ENCODE measurements around the gene MICAL2.

MICAL2 gene

DNA sequence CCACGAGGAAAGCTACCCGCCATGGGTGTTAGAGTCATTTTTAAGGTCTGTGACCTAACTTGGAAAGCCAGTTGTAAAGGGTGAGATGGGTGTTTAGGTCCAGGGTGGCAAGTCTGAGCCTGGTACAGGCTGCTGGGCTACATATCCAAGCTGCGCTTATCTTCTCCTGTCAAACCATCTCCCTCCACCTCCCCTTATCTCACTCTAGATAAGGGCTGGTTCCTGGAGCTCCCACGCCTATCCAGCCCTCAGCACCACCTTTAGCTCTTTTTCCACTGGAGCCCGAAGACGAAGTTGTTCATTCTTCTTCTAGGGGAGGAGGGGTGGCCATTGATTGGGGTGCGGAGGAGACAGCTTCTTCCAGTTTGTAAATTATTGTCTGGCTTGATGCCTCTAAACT, 48.5 kb downstream of the MICAL2 start:
- Histone ChIP-seq H3K36me3 (ENCODE audit: insufficient read depth, low read length) (peaks cover under 1% of the 10 kb centered on the region; the same call in 1 of the 2 replicates), H3K27me3 (ENCODE audit: insufficient read depth, low read length) (no peaks in the 10 kb centered on the region), H3K79me2 (ENCODE audit: control insufficient read depth, insufficient read depth, low read length, unreplicated experiment) (no peaks in the 10 kb centered on the region), H2AFZ (ENCODE audit: low read length, unreplicated experiment) (no peak overlapping the region), H3K4me1 (ENCODE audit: control insufficient read depth, insufficient read depth, low read length, unreplicated experiment) (peaks cover 44% of the 10 kb centered on the region), H3K4me3 (ENCODE audit: low read depth, low read length) (no peak overlapping the region), H3K27ac (ENCODE audit: low read depth, low read length) (peak overlapping the region; percentile 70)

DNA sequence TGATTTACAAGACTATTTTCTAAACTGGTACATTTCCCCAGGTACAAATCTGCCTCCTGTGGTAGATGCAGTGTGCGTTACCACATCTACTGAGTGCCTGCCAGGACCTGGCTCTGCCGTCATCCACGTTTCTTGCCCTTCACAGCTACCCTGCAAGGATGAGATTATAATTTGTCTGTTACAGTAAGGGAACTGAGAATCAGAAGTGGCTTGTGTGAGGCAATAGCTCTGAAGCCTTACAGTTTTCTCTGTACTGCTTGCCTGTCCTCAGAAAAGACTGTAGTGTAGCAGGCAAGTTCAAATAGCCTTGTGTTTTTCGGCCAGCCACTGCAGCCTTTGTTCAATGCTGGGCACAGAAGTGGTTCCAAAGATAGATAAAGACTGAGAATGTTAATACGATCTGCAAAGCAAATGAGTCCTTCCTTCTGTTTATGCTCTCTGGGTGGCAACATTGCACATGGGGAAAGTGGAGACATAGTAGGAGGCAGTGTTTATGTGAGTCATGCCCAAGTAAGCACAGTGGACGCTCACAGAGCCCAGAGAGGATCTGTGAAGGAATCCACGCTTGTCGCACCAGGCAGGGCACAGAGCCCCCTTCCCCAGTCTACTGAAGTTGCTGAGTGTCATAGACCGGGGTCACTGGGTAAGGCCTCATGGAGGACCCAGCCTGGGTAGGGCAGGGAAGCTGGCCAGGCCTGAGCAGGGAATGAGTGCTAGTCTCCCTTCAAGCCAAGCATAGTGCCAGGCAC, 49.1 kb downstream of the MICAL2 start:
- Histone ChIP-seq H3K27me3 (ENCODE audit: insufficient read depth, low read length) (no peaks in the 10 kb centered on the region), H3K4me1 (ENCODE audit: control insufficient read depth, insufficient read depth, low read length, unreplicated experiment) (peaks cover 50% of the 10 kb centered on the region), H3K4me3 (ENCODE audit: low read depth, low read length) (no peak overlapping the region; the same call in 1 of the 2 replicates), H3K79me2 (ENCODE audit: control insufficient read depth, insufficient read depth, low read length, unreplicated experiment) (no peaks in the 10 kb centered on the region), H3K36me3 (ENCODE audit: insufficient read depth, low read length) (no peaks in the 10 kb centered on the region), H3K27ac (ENCODE audit: low read depth, low read length) (peak overlapping the region; percentile 70), H2AFZ (ENCODE audit: low read length, unreplicated experiment) (peak overlapping the region; percentile 46)

DNA sequence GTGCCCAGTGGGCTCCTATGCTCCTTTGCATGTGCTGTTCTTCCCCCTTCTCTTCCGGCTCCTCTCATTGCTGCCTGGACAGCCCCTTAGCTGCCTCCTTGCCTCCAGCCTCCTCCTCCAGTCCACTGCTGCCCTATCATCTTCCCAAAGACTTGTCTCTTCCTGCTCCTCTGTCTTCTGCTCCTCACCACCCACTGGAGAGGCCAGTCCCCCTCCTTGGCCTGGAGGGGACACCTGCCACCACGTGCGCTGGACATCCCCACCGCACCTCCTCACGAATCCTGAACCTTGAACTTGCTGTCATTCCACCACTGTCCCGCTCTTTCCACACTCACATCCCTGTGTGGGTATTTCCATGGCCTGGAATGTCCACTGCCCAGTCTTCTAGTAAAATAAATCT, 49.8 kb downstream of the MICAL2 start:
- H3K27ac ChIP-seq (ENCODE audit: low read depth, low read length) = peak overlapping the region; percentile 70
- no peaks in the 10 kb centered on the region for H3K79me2 ChIP-seq (ENCODE audit: control insufficient read depth, insufficient read depth, low read length, unreplicated experiment)
- peaks cover 55% of the 10 kb centered on the region for H3K4me1 ChIP-seq (ENCODE audit: control insufficient read depth, insufficient read depth, low read length, unreplicated experiment)
- no peaks in the 10 kb centered on the region for H3K36me3 ChIP-seq (ENCODE audit: insufficient read depth, low read length)
- H2AFZ ChIP-seq (ENCODE audit: low read length, unreplicated experiment) = no peak overlapping the region
- no peak overlapping the region for H3K4me3 ChIP-seq (ENCODE audit: low read depth, low read length)
- no peaks in the 10 kb centered on the region for H3K27me3 ChIP-seq (ENCODE audit: insufficient read depth, low read length)

DNA sequence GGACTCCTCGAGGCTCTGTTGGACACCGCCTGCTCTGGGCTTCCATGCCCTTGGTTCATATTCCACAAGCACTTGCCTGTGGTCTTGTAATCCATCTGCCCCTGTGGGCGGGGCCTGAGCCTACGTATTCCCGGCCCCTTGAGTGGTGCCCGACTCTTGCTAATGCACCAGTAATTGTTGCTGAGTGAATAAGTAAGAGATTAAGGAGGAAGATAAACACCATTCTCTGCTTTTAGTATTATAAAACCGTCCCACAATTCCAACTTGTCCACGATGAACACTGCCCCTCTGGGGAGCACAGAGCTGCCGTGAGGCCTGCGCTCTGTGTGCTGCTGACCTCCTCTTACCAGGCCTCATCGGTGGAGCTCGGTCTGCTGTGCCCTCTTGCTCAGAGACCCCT, 50.3 kb downstream of the MICAL2 start:
- Histone ChIP-seq H3K79me2 (ENCODE audit: control insufficient read depth, insufficient read depth, low read length, unreplicated experiment) (no peaks in the 10 kb centered on the region), H3K4me1 (ENCODE audit: control insufficient read depth, insufficient read depth, low read length, unreplicated experiment) (peaks cover 59% of the 10 kb centered on the region), H2AFZ (ENCODE audit: low read length, unreplicated experiment) (no peak overlapping the region), H3K27me3 (ENCODE audit: insufficient read depth, low read length) (no peaks in the 10 kb centered on the region), H3K36me3 (ENCODE audit: insufficient read depth, low read length) (no peaks in the 10 kb centered on the region), H3K27ac (ENCODE audit: low read depth, low read length) (no peak overlapping the region), H3K4me3 (ENCODE audit: low read depth, low read length) (no peak overlapping the region)

DNA sequence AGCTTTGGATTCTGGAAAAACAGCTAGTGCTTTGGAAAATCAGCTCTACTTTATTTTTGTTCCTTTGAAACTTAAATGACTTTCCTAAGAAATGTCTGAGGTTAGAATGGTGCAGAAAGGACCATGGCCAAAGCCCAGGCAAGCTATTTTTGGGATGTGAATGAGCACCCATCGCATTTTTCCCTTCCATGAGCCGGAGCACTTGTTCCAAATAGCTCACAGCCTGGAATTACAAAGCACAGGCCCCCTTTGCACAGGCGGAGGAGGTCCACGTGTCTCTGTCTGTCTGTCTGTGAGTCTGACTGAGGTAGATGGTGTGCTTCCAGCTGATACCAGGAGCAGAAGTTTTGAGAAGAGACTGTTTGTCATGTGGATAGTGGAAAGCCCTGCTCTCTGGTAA, 50.7 kb downstream of the MICAL2 start:
- no peaks in the 10 kb centered on the region for H3K36me3 ChIP-seq (ENCODE audit: insufficient read depth, low read length)
- no peak overlapping the region for H3K27ac ChIP-seq (ENCODE audit: low read depth, low read length)
- H3K4me3 ChIP-seq (ENCODE audit: low read depth, low read length) = no peak overlapping the region
- no peaks in the 10 kb centered on the region for H3K79me2 ChIP-seq (ENCODE audit: control insufficient read depth, insufficient read depth, low read length, unreplicated experiment)
- no peaks in the 10 kb centered on the region for H3K27me3 ChIP-seq (ENCODE audit: insufficient read depth, low read length)
- peaks cover 59% of the 10 kb centered on the region for H3K4me1 ChIP-seq (ENCODE audit: control insufficient read depth, insufficient read depth, low read length, unreplicated experiment)
- H2AFZ ChIP-seq (ENCODE audit: low read length, unreplicated experiment) = no peak overlapping the region

DNA sequence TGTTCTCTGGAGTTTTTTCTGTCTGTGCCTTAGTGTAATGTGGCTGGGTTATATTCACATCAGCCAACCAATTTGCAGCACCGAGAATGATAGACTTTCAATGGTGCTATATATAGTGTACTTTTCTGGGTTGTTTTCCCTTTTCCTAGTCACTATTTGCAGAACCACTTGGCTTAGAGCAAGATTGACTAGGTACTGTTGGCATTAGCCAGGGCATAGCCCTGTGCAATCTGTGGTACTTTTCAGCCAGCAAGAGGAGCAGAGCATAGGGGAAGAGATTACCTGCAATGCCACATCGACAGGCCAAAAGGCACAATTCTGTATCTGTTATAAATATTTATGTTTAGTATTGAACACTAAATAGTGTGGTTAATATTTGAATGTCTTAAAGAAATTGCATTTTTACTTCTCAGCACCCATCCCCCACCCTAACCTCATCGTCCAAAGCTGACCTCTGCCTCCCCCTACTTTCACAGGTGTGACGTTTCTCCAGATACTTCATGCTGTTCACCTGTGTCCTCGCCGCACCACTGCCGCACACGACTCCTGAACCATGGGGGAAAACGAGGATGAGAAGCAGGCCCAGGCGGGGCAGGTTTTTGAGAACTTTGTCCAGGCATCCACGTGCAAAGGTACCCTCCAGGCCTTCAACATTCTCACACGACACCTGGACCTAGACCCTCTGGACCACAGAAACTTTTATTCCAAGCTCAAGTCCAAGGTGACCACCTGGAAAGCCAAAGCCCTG, 51.4 kb downstream of the MICAL2 start:
- Histone ChIP-seq H2AFZ (ENCODE audit: low read length, unreplicated experiment) (no peak overlapping the region), H3K27ac (ENCODE audit: low read depth, low read length) (no peak overlapping the region), H3K79me2 (ENCODE audit: control insufficient read depth, insufficient read depth, low read length, unreplicated experiment) (no peaks in the 10 kb centered on the region), H3K36me3 (ENCODE audit: insufficient read depth, low read length) (no peaks in the 10 kb centered on the region), H3K27me3 (ENCODE audit: insufficient read depth, low read length) (no peaks in the 10 kb centered on the region), H3K4me3 (ENCODE audit: low read depth, low read length) (no peak overlapping the region), H3K4me1 (ENCODE audit: control insufficient read depth, insufficient read depth, low read length, unreplicated experiment) (peaks cover 57% of the 10 kb centered on the region)

DNA sequence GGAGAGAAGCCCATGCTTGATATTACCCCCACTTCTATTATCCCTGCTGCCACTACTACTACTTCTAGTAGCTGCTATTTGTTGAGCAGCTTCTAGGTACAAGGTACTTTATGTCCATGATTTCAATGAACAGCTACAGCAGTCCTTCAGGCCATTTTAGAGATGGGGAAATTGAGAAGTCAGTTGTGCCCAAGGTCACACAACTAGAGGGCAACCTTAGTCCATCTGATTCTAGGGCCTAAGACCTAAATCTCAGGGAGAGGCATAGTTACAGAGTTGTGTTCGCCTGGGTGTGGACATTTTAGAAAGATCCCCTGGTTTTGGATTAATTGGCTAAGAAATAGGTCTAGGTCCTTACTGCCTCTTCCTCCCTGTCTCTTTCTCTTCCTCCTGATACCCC, 52.3 kb downstream of the MICAL2 start:
- peak overlapping the region; percentile 86 for H3K27ac ChIP-seq (ENCODE audit: low read depth, low read length)
- H3K79me2 ChIP-seq (ENCODE audit: control insufficient read depth, insufficient read depth, low read length, unreplicated experiment) = no peaks in the 10 kb centered on the region
- H3K4me3 ChIP-seq (ENCODE audit: low read depth, low read length) = no peak overlapping the region
- H3K4me1 ChIP-seq (ENCODE audit: control insufficient read depth, insufficient read depth, low read length, unreplicated experiment) = peaks cover 57% of the 10 kb centered on the region
- no peaks in the 10 kb centered on the region for H3K27me3 ChIP-seq (ENCODE audit: insufficient read depth, low read length)
- no peak overlapping the region for H2AFZ ChIP-seq (ENCODE audit: low read length, unreplicated experiment)
- H3K36me3 ChIP-seq (ENCODE audit: insufficient read depth, low read length) = no peaks in the 10 kb centered on the region

DNA sequence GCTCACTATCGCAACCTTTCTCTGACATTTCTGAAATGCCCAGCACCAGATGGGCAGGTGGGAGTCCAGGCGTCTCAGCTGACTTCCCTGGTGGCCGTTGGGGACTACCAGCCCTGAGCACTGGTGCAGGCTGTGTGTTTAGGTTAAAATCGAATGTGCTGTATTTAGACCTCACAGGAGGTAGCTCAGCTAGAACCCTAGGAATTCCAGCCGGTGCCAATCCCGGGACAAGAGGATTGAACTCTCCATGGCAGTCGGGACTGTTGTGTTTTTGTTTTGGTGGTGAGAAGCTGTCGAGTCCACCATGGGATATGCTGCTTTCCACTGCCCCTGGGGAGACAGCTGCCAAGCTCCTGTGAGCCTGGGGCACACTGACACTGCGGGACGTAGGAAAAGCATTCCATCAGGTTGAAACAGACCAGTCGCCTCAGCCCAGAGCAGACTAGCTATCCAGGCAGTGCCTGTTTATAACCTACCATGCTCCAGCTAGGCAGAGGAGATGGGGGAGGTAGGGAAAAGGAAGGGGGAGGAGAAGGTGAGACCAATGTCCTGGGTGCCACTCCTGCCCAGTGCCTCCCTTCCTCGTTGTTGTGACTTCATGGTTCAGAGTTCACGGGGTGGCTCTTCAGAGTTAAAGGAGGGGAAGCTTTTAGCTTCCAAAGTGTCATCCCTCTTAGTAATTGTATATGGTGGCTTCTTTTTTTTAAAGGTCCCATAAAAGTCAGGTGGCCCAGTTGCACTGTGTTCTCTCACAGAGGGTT, 53.0 kb downstream of the MICAL2 start:
- Histone ChIP-seq H2AFZ (ENCODE audit: low read length, unreplicated experiment) (no peak overlapping the region), H3K27me3 (ENCODE audit: insufficient read depth, low read length) (no peaks in the 10 kb centered on the region), H3K4me1 (ENCODE audit: control insufficient read depth, insufficient read depth, low read length, unreplicated experiment) (peaks cover 60% of the 10 kb centered on the region), H3K36me3 (ENCODE audit: insufficient read depth, low read length) (no peaks in the 10 kb centered on the region), H3K4me3 (ENCODE audit: low read depth, low read length) (no peak overlapping the region), H3K27ac (ENCODE audit: low read depth, low read length) (peak overlapping the region; percentile 86), H3K79me2 (ENCODE audit: control insufficient read depth, insufficient read depth, low read length, unreplicated experiment) (peaks cover 3% of the 10 kb centered on the region)

DNA sequence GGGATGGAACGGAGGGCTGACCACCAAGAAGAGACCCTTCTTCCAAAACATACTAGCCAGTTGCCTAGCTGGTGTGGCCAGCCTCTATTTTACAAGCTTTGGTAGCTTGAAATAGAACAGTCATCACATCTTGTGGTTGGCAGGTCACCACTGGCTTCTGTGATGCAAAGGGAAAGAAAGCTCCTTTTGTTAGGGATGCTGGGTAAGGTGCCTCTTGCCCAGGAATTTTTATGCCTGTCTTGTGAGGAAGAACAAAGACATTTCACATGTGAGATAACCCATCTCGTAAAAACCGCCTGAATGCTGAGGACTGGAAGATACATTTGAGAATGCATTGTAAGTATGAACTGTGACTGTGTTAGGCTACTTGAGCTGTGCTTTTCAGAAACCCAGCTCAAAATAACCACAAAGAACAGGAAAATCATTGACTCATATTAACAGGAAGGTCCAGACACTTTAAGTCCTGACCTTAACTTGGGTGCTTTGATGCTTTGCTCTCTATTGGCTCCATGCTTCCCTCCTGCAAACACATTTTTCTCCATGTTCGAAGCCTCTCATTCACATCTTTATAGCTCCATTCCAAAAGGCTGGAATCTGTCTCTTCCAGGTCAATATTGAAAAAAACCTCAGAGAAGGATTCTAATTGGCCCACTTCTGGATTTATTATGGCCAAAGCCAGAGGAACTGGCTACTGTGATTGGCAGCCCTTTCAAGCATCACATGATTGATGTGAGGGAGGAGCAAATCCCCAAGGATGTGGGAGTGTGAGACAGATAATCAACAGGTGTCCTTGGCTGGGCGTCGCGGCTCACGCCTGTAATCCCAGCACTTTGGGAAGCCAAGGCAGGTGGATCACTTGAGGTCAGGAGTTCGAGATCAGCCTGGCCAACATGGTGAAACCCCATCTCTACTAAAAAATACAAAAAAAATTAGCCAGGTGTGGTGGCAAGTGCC, 53.9 kb downstream of the MICAL2 start:
- Histone ChIP-seq H2AFZ (ENCODE audit: low read length, unreplicated experiment) (no peak overlapping the region), H3K79me2 (ENCODE audit: control insufficient read depth, insufficient read depth, low read length, unreplicated experiment) (peaks cover 3% of the 10 kb centered on the region), H3K27ac (ENCODE audit: low read depth, low read length) (peak overlapping the region; percentile 86), H3K36me3 (ENCODE audit: insufficient read depth, low read length) (no peaks in the 10 kb centered on the region), H3K4me3 (ENCODE audit: low read depth, low read length) (no peak overlapping the region), H3K4me1 (ENCODE audit: control insufficient read depth, insufficient read depth, low read length, unreplicated experiment) (peaks cover 53% of the 10 kb centered on the region), H3K27me3 (ENCODE audit: insufficient read depth, low read length) (no peaks in the 10 kb centered on the region)
